Measurements from ENCODE around the gene USP26.
"Not testable (repeated sequence)": the region's sequence is repeated elsewhere in the genome, so short reads cannot be mapped to it uniquely, and the experiment has no call there.

USP26 gene

DNA sequence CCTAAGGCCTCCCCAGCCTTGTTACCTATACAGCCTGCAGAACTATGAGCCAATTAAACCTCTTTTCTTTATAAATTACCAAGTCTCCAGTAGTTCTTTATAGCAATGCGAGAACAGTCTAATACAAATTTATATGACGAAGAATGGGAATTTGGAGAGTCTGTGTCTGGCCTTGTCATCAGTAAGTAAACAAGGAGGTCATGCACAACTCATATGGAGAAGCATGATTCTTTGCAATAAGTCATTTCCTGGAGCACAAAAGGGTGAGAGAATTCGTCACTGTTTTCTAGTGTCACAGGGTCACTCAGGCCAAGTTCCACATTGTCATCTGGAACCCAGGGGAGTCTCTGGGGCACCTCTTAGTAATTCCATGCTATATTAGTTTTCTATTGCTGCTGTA is 89.5 kb downstream of the USP26 start:
- no peak for DNase-seq

GRCh38 chrX:133005616-133006015 is 91.3 kb downstream of the USP26 start:
- DNase-seq, result no peak

DNA sequence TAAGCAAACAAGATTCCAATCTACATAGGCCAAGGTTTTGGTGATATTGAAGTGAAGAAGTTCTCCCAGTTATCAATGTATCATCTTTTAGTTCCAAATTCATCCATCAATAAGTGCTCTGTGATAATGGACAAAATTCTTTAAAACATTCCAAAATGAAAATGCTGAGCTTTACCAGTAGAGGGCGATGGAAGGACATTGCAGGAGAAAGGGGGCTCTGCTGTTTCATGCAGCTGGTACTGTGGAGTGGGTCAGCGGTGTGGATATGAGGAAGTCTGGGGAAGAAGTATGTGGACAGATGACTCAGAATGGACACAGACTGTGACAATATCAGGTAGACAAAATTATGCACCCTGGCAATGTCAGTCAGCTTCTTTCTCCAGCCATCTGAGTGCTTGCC is 91.9 kb downstream of the USP26 start:
- no peak for DNase-seq

DNA sequence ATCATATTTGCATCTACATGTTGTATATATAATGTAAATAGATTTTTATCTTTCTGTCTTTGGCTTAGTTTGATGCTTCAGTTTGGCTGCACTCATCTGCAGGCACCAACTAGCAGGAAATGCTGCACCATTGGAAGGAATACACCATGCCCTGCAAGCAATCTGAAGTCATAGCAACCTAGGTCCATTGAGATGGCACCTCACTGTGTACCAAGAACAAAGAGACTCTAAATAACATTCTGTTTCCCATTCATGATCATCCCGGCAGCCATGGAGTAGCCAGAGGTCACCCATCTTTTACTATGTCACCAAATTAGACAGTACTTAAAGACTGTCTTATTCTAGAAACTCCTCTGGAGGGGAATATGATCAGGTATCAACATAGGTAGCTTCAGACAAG is 97.7 kb downstream of the USP26 start:
- no peak for DNase-seq

- DNase-seq, result no peak
Measured at GRCh38 chrX:132990835-132991234, 106.1 kb downstream of the USP26 start.

GRCh38 chrX:132986556-132986955 is 110.4 kb downstream of the USP26 start:
- no peak for DNase-seq

GRCh38 chrX:132984058-132984650 is 112.8 kb downstream of the USP26 start:
- DNase-seq, result no peak

DNA sequence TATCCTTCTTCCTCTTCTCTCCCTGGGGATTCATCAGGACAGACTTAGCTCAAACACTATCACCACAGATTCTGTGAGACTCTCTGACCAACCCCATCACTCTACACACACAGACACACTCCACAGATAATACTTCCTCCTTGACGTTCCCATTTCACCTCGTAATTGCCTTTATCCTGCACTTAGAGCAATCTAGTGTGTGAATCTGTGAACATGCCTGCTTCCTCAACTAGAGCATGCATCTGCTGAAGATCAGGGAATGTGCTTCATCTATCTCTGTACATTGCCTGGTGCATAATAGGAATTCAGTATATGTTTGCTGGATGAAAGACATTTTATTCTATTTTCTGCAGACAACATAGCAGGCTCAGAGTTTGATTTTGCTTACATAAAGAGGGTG is 113.4 kb downstream of the USP26 start:
- no peak for DNase-seq

- DNase-seq, result not testable (repeated sequence)
Measured at GRCh38 chrX:132980035-132980434, 116.9 kb downstream of the USP26 start.
